Uterus (tissue), 2 donors: ENCODE results near the gene HIVEP3.

Source experiments
- POLR2A ChIP-seq, 2 donors: fragments of 450-650 bp; IDR thresholded peaks; one replicate each; pipeline ENCODE4 v1.6.1; 2016; ENCODE audit warnings: antibody characterized with exemption in 2 of 2, mild to moderate bottlenecking in 1 of 2, moderate library complexity in 1 of 2
- TF ChIP-seq, protein P1 (sequence below), 4 experiments: fragments of 200-600 bp in 2 of 4; fragments of 450-650 bp in 2 of 4; sonication (generic) in 2 of 4; IDR thresholded peaks; one replicate each; pipeline ENCODE4 v1.5.1; 2016 to 2019; ENCODE audit warnings: antibody characterized with exemption in 4 of 4, mild to moderate bottlenecking in 2 of 4, moderate library complexity in 1 of 4

DNA sequence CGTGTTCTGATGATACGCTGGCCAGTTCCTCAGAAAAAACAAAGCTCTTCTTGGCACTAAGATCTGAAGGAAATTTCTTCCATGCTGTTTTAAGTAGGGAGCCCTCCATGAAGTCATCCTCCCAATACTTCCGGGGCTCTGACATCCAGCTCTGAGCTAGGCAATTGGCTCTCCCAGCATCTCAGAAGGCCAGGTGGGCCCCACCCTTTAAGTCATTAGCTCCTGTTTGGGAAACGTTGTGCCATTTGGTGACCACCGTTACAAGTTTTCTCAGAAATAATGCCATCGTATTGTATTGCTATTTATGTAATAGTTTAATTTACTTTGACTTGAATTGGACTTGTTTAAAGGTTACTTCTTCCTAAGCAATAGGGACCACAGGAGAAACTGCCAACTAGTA is 303.9 kb downstream of the HIVEP3 start:
- TF ChIP-seq, protein P1, sequence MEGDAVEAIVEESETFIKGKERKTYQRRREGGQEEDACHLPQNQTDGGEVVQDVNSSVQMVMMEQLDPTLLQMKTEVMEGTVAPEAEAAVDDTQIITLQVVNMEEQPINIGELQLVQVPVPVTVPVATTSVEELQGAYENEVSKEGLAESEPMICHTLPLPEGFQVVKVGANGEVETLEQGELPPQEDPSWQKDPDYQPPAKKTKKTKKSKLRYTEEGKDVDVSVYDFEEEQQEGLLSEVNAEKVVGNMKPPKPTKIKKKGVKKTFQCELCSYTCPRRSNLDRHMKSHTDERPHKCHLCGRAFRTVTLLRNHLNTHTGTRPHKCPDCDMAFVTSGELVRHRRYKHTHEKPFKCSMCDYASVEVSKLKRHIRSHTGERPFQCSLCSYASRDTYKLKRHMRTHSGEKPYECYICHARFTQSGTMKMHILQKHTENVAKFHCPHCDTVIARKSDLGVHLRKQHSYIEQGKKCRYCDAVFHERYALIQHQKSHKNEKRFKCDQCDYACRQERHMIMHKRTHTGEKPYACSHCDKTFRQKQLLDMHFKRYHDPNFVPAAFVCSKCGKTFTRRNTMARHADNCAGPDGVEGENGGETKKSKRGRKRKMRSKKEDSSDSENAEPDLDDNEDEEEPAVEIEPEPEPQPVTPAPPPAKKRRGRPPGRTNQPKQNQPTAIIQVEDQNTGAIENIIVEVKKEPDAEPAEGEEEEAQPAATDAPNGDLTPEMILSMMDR (IDR thresholded peaks at IDR 0.05): no peak
- no peak for TF ChIP-seq POLR2A (IDR thresholded peaks at IDR 0.05)
